Fibroblast of villous mesenchyme (primary cell): ENCODE data around the gene PTGR1. TPM values are rescaled to one million over a fixed set of nuclear protein-coding genes. Genes with fewer than 3 reads are reported as not detected.

ENCODE experiments used
- DNase-seq: peaks from one replicate; pipeline ENCODE4 v3.0.0-alpha.2; 2010; ENCODE audit warnings: low read depth
- H3K4me3 ChIP-seq: 2 replicates; pipeline ENCODE4 v1.5.1; 2011; ENCODE audit warnings: low read depth, mild to moderate bottlenecking, low read length
- CTCF ChIP-seq: IDR thresholded peaks from 2 replicates; pipeline ENCODE4 v1.5.1; 2012; ENCODE audit warnings: low read depth, mild to moderate bottlenecking, low read length; ENCODE audit not compliant: insufficient read depth
- total RNA-seq: library from RNA; depleted of rRNA; stranded (reverse); fragments of >200 nt; gene quantifications from 2 replicates; pipeline ENCODE4 v1.2.3, GENCODE V29; 2012

The PTGR1 gene
- total RNA-seq, 1 donor, result 116 TPM

GRCh38 chr9:111615928-111616327 is 16.5 kb upstream of the PTGR1 start:
- TF ChIP-seq CTCF, result no peak
- no peak for DNase-seq
- H3K4me3 ChIP-seq, result no peak overlapping the region

GRCh38 chr9:111613436-111614040 is 14.1 kb upstream of the PTGR1 start:
- no peak overlapping the region for H3K4me3 ChIP-seq
- no peak for TF ChIP-seq CTCF
- no peak for DNase-seq

- no peak for TF ChIP-seq CTCF
- no peak overlapping the region for H3K4me3 ChIP-seq
- DNase-seq, result no peak
Measured at GRCh38 chr9:111610845-111611244, 11.4 kb upstream of the PTGR1 start.

GRCh38 chr9:111610149-111610548 is 10.7 kb upstream of the PTGR1 start:
- H3K4me3 ChIP-seq, result no peak overlapping the region
- TF ChIP-seq CTCF, result no peak
- no peak for DNase-seq

GRCh38 chr9:111605041-111605559 is 5.7 kb upstream of the PTGR1 start:
- no peak for DNase-seq
- TF ChIP-seq CTCF, result no peak
- H3K4me3 ChIP-seq, result no peak overlapping the region

GRCh38 chr9:111604054-111604615 is 4.7 kb upstream of the PTGR1 start:
- TF ChIP-seq CTCF, result no peak
- no peak for DNase-seq
- H3K4me3 ChIP-seq, result no peak overlapping the region
